Ramos (cell line): ENCODE measurements around the gene TMEM178B.
"Not testable (repeated sequence)": the region's sequence is repeated elsewhere in the genome, so short reads cannot be mapped to it uniquely, and the experiment has no call there.

Experiments
- in situ Hi-C: fragments of 300-500 bp; cut with MboI; formaldehyde crosslinking; loops from one replicate; pipeline ENCODE4 v1.14.3; 2022; ENCODE audit warnings: low sequenced_read_pairs; ENCODE audit not compliant: unreplicated experiment

TMEM178B gene

DNA sequence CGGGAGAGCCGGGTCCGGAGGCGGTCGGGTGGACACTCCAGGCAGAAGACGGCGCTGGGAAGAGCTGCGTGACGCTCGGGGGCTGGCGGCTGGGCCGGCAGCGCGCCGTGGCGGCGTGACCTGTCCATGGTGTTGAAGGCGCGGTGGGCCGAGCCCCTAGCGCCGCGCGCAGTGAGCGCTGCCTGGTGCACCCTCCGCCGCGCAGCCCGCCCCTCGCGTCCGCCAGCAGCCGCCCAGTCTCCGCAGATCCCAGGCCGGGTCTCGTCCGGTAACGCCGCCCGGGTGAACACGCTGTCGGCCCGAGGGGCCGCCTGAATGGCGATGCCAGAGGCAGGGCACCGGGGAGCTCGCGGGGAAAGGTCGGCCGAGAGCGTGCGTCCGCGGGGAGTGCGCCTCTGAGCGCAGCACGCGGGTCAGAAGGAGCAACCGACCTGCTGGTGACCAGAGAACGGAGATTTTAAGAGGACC, 657 bp upstream of the TMEM178B start:
- in situ Hi-C loops = no loop called here

DNA sequence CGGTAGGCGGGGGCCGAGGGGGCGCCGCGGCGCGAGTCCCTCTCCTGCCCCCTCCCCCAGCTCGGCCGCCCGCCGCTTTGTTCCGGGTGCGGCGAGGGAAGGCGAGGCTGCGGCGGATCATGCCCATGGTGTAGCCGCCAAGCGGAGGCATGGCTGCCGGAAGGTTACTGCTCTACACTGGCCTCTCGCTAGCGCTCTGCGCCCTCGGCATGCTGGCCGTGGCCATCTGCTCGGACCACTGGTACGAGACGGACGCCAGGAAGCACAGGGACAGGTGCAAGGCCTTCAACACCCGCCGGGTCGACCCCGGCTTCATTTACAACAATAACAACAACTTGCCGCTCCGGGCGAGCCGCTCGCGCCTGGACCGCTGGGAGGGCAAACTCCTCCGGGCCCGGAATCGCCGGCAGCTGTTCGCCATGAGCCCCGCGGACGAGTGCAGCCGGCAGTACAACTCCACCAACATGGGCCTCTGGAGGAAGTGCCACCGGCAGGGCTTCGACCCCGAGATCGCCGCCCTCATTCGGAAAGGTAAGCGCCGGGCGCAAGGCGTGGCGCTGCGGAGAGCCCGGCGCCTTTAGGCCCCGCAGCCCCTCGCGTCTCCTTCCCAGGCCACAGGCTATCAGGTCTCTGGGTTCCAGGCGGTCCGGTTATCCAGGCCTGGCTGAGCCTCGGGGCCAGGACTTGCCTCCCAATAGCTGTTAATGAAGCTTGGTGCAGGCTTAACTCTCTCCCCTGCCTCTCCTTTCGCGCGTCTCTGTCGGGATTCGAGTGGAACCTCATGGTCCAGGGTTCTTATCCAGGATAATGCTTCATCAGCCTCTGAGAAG, 513 bp downstream of the TMEM178B start:
- in situ Hi-C loops = no loop called here

DNA sequence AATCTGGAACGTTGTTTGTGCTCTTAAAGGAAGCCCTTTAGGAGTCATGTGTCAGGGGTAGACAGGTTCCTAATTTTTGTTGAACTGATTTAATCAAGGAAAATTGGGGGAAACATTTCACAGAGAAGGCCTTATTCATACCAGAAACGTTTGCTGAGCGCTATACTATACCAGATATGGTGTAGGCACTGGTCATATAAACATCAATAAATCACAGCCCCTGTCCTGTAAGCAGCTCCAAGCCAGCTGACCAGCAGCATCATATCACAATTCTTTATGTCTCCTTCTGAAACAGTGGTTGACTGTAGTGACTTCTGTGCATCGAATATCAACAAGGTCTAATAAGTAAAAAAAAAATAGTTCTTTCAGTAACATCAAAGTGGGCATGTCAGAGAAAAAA, 1.1 kb downstream of the TMEM178B start:
- in situ Hi-C loops = no loop called here

DNA sequence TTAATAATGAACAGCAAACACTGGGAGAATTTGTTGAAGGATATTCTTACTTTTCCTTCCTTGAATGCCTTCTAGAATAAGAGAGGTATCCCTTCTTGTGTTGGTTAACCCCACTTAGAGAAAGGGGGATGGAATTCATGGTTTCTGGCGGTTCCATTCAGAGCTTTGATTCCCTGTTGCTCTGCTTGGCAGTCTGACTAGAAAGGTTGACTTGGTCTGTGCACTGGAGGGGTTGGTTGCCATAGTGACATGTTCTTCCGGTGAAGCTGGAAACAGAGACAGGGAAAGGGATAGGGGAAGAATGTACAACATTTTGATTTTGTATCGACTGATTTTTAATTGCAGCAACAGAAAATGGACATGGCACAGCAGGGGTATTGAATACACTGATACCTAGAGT, 2.5 kb downstream of the TMEM178B start:
- in situ Hi-C loops = no loop called here

DNA sequence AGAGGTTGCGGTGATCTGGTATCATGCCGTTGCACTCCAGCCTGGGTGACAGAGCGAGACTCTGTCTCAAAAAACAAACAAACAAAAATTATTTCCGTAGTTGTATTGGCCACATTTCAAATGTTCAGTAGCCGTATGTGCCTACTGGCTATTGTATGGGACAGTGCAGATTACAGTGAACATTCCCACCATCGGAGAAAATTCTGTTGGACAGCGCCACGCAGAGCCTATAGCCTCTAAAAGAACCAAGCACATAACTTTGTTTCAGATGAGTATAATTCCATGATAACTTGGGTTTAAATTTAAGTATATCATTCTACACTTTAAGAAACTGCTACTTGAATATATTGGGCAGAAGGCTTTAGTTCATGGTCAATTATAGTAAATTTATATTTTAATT, 5.4 kb downstream of the TMEM178B start:
- in situ Hi-C loops = no loop called here

DNA sequence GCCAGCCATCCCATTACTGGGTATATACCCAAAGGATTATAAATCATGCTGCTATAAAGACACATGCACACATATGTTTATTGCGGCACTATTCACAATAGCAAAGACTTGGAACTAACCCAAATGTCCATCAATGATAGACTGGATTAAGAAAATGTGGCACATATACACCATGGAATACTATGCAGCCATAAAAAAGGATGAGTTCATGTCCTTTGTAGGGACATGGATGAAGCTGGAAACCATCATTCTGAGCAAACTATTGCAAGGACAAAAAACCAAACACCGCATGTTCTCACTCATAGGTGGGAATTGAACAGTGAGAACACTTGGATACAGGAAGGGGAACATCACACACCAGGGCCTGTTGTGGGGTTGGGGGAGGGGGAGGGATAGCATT, 15.6 kb downstream of the TMEM178B start:
- in situ Hi-C loops = not testable (repeated sequence)

DNA sequence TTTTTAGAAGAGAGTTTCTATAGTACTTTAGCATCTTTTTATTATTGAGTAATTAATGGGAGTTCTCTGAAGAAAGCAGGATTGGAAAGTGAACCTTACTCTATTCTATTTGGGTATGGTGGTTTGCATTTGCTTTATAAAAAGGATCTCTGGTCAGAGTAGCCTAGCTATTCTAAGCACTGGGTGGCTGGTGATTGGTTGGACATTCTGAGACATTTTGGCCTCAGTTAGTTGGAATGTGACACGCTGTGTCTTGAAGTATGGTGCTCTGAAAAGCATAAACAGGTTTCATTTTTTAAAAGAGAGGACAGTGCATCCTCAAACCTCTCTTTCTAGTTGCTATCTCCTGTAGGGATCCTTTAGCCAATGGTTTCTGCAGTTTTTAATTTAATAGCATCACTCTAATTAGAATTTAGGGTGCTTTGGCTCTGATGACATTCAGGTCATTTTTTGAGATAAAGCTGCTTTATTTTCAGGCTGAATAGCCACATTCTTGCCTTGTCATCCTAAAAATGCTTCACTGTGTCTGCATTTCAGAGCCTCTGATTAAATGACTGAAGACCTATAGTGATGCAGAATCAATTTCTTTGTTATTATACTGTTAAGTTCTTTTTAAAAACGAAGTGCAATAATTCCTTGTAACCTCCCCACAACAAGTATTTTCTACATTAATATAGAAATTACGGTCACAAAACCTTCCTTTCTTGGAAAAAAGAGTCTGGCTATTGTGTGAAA, 20.6 kb downstream of the TMEM178B start:
- in situ Hi-C loops = no loop called here

DNA sequence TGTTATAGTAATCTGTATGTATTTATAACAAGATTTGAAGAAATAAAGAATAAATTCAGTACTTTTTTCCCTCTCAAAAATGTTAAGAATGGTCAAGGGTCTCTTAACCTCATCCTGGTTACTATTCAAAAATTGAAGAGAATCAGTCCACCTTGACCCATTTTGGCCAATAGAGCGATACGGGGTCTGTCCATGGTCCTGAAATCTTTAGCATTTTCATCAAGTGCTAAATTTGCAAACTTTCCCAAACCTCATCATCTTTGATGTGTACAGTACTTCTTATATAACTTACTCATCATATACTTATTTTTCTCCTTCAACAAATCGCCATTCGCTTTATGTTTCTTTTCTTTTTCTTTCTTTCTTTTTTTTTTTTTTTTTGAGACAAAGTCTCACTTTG, 23.6 kb downstream of the TMEM178B start:
- in situ Hi-C loops = no loop called here

DNA sequence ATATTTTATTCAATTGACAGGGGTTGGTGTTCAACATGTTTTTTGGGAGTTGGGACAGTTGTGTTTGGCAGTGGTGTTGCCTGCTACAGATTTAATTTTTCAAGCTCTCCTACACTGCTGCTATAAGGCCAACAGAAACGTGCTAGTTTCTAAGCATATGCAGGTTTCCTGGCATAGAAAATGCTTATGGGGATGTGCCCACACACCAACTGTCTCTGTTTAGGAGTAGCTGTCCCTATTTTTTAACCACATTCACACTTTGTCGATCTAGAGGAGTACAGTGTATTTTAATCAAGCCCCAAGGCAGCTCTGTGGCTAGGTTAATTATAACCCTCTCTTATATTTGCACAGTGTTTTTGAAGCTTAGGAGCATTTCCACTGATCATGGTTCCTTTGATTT, 28.6 kb downstream of the TMEM178B start:
- in situ Hi-C loops = no loop called here

DNA sequence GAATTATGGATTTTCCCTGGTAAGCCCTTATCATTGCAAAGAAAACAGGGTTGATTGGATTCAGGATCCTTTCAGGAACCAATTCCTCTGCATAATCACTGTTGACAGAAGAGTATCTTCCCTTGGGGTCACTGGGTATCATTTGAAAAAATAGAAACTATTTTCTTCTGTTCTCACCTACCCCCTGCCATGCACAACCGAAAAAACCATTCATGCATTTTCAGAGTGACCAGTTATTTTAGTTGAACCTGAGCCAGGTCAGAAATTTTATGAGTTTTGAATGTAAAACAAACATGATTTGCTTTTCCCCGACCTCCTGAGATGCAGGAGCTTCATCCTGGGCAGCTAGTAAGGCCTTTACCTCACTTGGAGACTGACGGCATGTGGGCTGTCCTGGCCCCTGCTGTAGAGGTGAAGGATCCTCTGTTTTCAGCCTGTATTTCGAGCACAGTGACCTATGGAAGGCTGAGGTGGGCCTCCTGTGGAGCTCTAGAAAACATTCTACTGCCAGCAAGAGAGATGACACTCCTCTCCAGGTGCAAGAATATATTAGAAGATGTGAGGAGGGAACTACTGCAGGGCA, 30.1 kb downstream of the TMEM178B start:
- in situ Hi-C loops = no loop called here

DNA sequence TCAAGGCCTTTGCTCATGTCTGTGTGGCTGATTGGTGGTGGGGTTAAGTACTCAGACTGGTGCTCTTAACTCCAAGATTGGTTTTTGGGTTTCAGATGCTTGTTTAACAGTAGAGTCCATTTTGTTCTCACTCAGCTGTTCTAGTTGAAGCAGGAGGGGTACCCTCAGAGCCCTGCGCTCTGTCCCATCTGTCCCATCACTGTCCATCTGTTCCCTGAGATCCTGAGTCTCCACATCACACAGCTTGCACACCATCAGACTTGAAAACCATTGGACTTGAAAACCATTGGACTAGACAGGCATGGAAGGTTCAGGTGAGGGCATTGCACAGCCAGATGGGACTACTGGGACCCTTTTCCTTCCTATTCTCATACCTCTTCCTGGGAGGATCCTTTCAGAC, 39.3 kb downstream of the TMEM178B start:
- in situ Hi-C loops = no loop called here

DNA sequence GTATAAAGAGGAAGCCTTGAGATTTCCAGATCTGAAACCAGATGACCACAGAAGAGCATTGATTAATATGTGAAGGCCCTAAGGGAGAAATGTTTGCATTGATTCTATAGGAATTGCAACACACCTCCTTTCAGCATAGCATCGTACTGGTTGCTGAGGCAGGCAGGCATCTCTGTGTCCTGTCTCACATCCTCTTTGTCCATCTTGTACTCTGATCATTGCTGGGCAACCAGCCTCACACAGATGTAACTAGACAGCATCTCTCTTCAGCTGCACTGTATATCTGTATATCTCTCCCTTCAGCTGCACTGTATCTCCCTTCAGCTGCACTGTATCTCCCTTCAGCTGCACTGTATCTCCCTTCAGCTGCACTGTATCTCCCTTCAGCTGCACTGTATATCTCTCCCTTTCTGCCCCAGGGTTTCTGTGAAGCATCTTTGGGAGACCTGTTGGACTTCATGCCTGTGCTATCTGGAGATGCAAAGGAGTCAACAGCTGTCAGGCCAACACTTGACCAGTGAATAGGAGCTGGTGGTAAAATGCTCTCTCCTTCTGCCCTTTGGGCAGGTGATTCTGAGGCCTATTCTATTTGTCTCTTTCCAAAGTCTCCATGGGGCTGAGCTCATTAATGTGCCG, 40.3 kb downstream of the TMEM178B start:
- in situ Hi-C loops = no loop called here

DNA sequence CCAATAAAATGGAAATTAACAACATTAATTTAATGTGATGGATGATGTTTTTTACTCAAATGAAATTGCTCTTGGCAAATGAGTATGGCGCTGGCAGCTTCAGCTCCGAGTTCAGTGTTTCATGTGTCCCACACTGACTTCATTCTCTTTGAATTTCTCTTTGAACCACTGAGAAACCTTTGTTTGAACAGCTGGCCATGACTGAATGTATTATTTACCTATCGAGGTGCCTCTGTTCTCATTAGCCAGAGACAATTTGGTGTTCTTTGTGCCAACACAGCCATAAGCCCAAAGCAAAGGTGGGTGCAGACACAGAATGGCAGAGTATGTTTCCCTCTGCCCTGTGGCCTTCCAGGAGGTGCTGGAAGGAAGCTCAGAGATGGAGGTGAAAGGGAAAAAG, 42.1 kb downstream of the TMEM178B start:
- in situ Hi-C loops = no loop called here

DNA sequence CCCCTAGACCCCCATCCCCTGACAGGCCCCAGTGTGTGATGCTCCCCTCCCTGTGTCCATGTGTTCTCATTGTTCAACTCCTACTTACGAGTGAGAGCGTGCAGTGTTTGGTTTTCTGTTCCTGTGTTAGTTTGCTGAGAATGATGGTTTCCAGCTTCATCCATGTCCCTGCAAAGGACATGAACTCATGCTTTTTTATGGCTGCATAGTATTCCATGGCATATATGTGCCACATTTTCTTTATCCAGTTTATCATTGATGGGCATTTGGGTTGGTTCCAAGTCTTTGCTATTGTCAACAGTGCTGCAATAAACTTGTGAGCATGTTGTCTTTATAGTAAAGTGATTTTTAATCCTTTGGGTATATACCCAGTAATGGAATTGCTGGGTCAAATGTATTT, 42.8 kb downstream of the TMEM178B start:
- in situ Hi-C loops = not testable (repeated sequence)

DNA sequence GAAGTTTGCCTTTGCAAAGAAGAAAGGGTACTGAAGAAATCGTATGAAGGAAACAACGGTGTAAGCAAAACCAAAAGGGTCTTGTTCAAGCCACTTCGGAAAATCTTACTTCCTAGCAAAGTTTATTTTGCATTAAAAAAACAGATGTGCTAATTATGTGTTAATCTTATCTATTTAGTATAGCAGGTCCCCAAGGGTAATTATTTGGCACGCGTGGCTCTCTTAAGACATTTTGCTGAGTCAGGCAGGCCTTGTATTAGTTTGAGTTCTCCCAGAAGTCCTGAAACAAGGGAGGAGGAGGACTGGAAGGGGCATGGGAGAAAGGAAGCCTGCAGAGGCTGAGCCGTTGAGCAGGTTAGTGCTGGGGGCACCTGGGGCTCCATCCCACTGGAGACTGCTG, 44.9 kb downstream of the TMEM178B start:
- in situ Hi-C loops = no loop called here

DNA sequence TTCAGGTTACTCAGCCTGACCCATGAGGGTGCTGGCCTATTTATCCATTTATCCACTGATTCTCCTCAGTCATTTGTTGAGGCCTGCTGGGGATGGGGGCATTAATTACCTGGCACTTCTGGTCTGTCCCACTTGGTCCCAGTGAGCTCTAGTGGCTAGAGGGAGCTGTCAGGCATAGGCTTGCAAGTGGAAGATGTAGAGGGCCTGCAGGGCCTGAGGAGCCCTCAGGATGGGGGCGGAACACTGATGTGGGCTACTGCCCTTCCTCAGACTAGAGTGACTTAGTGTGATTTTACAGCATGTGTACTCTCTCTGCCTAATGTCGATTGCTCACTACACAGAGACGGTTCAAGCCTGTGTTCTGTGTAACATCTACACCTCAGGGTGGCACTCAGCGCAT, 45.3 kb downstream of the TMEM178B start:
- in situ Hi-C loops = no loop called here

DNA sequence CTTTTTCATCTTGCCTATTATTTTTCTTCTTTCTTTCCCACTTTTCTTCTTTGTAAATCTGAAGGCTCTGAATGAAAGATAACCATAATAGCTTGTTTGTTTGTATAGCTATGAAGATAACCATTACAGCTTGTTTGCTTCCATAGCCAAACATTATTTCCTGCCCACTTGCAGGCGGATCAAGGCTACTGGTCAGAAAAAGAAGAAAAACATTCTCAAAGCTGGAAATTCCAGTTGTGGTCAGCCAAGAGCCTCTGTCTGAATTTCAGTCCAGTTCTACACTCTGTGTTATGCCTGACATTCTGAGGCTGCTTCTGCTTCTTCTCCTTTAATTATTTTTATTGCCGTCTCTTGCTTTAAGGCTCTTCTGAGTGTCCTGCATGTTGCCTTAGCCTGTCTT, 48.9 kb downstream of the TMEM178B start:
- in situ Hi-C loops = no loop called here

DNA sequence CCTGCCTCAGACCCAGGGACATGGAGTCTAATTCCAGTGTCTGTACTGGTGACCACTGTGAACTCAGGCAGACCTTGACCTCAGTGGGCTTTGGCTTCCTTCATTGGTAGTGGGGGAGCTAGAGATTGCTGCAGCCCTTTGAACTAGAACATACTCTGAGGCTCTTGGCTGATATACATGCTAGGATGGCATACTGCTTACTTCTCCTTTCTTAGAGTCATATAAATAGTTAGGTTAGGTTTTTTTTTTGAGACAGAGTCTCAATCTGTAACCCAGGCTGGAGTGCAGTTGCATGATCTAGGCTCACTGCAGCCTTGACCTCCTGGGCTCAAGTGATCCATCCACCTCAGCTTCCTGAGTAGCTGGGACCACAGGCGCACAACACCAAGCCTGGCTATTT, 49.7 kb downstream of the TMEM178B start:
- in situ Hi-C loops = no loop called here

DNA sequence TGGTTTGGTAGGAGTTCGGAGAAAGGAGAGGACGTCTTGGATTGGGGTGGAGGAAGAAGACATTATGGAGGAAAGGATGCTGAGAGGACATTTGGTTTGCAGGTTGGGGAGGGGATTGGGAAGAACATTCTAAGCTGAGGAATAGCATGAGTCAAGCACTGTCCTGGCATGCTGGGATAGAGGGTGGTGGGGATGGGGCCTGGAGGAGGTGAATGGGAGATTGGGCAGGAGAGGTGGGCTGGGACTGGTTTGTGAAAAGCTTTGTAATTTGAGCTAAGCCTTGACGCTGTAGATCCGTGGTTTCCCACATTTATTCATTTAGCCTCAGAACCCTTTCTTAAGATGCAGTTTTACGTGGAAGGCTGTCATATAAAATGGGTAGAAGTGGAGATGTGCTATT, 52.2 kb downstream of the TMEM178B start:
- in situ Hi-C loops = no loop called here

DNA sequence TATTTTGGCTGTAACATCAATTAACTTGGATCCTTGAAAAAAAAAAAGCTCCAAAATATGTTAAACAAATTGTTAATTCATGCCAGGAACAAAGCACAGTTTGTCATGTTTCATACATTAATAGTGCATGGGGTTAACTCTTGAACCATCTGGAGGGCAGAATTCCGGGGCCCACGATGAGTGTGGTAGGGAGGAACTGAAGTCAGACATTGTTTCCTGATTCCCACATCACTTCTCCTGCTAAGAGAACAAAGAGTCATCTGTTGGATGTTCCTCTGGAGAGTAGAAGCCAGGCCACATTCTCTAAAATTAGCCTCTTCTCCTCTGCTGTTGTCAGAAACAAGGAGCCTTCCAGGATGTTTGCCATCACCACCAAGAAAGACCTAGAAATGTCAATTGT, 54.6 kb downstream of the TMEM178B start:
- in situ Hi-C loops = no loop called here

DNA sequence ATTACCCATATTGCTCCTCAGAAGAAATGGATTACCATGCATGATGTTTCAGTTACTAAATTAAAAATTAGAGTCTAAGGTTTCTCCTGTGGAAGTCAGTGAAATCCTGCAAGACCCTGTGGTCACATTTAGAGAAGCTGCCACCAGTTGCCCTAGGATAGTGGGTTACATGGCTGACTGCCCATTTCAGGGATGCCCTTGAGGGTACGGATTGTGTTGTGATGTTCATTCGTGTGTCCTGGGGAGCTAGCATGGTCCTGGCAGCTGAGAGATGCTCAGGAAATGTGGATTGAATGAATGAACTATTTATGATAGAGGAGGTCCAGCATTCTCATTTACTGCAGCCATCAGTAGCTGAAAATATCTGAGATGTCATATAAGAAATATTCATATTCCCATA, 55.1 kb downstream of the TMEM178B start:
- in situ Hi-C loops = no loop called here
